GM18858 (cell line): Measurements from ENCODE around the gene DLG2.
A peak's percentile ranks its signal among the peaks of the same experiment; 100 is the strongest.

Experiments used
- ATAC-seq: cut with Tn5 transposase; IDR thresholded peaks from one replicate; pipeline ENCODE4 v1.9.1; 2021; ENCODE audit not compliant: unreplicated experiment

Gene DLG2

DNA sequence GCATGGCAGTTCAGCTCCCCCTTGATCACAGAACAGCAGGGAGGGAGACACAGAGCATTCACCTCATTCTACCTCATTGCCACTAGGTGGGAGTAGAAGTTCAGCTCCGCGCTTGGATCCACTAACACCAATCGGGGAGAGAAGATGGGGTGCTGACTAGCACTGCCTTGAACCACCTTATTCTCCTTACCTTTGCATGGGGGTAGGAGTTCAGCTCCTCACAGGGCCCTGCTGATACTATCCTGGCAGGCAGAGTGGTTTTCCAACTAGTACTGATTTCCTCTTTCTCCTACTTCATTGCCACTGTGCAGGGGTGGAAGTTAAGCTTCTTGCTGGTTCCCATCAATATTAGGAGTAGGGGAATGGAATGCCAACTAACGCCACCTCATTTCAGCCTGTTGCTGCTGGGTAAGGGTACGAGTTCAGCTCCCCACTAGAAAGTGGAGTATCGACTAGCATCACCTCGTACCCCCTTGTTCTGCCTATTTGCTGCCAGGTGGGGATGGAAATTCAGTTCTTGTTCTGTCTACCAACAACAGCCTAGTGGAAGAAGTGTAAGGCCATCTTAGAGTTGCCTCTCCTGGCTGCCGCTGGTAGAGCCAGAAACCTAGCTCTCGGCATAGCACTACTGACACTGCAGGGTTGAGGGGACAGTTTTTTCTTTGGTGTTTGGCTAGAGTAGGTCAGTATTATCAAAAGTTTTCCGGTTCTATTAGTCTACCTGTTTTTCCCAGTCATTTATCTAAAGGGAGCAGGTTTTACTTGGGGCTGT is 1790.1 kb downstream of the DLG2 start:
- peak; percentile 76 for ATAC-seq

DNA sequence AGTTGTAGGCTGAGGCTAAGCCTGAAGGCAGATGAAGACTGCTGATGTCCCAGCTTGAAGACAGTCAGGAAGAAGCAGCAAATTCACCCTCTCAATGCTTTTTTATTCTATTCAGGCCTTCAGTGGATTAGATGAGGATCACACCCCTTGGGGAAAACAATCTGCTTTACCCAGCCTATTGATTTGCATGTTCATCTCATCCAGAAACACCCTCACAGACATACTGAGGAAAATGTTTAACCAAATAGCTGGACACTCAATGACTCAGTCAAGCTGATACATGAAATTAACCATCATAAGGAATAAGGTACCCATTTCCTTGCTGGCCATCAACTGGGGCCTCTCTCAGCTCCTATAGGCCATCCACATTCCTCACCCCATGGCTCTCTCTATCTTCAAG is 1791.1 kb downstream of the DLG2 start:
- ATAC-seq, result no peak

GRCh38 chr11:83835423-83835822 is 1791.7 kb downstream of the DLG2 start:
- ATAC-seq, result peak; percentile 73

DNA sequence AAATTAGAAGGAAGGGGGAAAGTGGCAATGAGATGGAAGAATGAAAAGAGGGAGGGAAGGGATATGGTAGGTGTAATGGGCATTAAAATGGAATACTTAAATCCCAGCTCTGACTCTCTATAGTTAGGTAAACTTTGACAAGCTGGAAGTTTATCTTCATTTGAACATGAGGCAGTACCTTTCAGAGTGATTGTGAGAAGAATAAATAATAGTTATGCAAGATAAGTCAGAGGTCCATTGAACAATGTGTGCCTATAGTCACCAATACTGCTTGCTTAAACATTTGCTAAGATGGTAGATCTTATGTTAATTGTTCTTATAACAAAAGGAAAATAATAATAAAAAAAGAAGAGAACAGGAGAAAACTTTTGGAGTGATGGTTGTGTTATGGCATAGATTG is 1795.2 kb downstream of the DLG2 start:
- ATAC-seq, result no peak

DNA sequence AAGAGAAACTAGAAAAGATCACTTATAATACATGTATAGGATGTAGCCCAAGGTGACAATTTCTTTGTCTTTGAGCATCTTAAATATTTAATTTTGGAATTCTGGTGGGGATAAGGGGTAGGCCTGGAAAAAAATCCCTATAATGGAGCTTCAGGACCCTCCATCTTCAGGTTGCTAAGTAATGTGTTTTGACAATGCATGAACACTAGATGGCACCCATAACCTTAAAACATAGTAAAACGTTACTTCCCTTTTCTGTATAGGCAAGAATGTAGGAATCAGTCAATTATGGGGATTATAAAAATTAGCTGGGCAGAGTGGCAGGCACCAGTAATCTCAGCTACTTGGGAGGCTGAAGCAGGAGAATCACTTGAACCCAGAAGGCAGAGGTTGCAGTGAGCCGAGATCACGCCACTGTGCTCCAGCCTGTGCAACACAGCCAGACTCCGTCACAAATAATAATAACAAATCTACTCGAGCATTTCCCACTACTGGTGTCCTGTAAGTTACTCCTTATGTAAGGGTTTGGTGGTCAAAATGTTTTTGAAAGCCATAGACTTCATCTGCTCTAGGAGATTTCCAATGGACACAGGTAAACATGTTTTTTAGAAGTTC is 1799.1 kb downstream of the DLG2 start:
- peak; percentile 79 for ATAC-seq

- ATAC-seq, result no peak
Measured at GRCh38 chr11:83827520-83827919, 1799.6 kb downstream of the DLG2 start.

DNA sequence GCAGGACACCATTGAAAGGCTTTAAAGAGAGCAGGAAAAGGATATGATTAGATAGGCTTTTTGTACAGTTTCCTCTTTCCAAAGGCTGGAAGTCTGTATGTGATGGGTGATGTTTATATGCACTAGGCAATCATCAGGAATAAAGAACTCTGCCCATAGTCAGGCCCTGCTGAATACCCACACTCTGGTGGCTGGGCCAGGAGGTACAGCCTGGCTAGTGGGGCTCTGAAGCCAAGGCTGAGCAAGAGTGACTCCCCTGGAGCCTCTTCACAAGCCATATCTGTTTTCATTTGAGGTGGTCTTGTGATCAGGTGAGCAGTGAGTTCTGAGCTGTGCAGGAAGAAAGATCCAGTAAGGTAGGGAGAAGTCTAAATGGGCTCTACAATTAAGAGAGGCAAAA is 1801.1 kb downstream of the DLG2 start:
- ATAC-seq, result no peak

DNA sequence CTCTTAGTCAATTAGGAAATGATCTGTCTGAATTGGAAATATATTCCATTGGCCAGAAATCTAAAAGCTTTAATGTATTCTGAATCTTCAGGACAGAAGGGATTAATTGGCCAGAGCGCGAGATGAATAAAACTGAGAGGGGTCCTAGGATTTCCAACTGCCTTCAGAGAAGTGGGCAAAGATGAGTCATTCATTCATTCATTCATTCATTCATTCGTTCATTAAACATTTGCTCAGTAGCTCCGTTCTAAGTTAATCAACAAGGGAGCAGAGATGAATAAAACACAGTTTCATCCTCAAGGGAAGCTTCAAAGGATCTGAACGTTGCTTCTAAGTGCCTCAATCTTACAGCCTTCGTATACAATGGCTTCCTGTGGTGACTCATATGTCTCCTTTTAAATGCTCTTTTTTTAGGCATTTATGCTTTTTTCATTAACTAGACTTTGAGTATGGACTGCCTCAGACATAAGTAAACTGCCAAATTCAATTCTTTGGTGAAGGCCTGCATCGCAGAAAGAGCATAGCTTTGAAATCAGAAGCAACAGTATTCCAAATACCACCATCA is 1803.6 kb downstream of the DLG2 start:
- ATAC-seq, result no peak

GRCh38 chr11:83819931-83820549 is 1807.1 kb downstream of the DLG2 start:
- no peak for ATAC-seq

- no peak for ATAC-seq
Measured at GRCh38 chr11:83818349-83818748, 1808.8 kb downstream of the DLG2 start.

DNA sequence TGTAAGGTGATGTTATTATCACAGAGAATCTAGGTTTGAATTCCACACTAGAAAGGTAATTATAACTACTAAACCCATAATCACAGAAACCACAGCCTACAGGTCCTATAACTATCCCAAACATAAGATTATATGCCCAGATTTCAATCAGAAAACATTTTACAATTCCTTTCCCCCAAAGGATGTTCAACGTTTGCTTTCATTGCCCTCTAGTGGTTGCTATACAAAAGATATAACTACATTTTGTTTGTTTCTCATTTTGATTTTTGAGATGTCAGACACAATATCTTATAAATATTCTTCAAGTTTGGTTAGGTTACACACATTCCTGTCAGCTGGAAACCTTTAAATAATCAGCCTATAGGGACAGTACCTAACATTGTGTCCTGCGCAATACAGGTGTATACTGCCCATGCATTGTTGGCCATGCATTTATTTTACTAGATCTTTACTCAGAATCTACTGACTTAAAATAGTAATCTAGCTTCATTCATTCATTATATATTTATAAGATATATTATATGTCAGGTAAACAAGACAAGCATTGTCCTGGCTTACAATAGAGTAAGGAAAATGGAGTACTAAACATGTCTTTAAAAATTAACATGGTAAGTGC is 1810.5 kb downstream of the DLG2 start:
- ATAC-seq, result no peak

GRCh38 chr11:83815736-83816135 is 1811.4 kb downstream of the DLG2 start:
- ATAC-seq, result no peak

DNA sequence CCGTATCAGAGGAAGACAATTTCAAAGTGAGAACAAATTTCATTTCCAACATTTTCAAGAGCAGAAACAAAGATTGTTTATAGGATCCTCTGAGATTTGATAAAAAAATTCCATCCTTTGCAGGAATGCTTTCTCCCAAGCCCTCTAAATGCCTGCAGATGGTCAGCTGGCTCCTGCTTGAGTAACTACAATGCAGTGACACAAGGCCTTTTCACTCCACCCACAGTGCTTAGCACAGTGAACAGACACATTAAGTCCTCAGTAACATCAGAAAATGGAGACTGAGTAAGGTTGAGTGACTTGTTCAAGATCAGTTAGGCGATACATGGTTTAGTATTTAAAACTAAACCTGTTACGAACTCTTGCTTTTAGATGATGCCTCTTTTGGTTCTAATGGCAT is 1813.8 kb downstream of the DLG2 start:
- no peak for ATAC-seq

- ATAC-seq, result no peak
Measured at GRCh38 chr11:83809274-83809673, 1817.9 kb downstream of the DLG2 start.

- no peak for ATAC-seq
Measured at GRCh38 chr11:83801799-83802198, 1825.3 kb downstream of the DLG2 start.

DNA sequence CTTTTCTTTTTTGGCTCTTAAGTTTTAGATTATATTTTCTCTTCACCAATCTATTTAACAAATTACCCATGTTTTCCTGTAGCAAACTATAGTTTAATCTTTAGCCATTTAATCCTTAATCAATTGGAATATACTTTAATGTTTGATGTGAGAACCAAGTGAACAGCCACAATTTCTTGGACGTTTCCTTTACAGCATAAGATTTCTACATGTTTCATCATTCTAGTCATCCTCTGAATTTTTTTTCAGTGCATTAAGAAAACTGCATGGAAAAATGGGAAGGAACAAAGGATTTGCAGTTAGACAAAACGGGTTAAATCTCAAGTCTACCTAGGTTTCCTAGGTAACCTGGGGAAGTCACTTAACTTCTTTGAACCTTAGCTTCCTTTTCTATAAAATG is 1833.8 kb downstream of the DLG2 start:
- ATAC-seq, result no peak

DNA sequence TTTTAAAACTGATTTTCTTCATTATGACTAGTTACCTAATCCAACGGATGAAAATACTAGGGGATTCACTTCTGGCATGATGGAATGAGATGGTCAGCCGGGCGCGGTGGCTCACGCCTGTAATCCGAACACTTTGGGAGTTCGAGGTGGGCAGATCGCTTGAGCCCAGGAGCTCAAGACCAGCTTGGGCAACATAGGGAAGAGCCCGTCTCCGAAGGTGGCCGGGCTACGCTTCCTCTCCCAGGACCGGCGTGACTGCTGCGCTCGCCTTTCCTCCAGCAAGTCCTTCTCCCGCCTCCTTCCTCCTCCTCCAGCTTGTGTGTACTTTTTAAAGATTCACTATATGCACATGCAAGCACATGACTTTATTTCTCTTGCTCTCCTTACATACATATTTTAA is 1835.6 kb downstream of the DLG2 start:
- ATAC-seq, result no peak

- ATAC-seq, result no peak
Measured at GRCh38 chr11:83785942-83786341, 1841.2 kb downstream of the DLG2 start.

- ATAC-seq, result no peak
Measured at GRCh38 chr11:83784419-83784818, 1842.7 kb downstream of the DLG2 start.

- no peak for ATAC-seq
Measured at GRCh38 chr11:83782329-83782728, 1844.8 kb downstream of the DLG2 start.

DNA sequence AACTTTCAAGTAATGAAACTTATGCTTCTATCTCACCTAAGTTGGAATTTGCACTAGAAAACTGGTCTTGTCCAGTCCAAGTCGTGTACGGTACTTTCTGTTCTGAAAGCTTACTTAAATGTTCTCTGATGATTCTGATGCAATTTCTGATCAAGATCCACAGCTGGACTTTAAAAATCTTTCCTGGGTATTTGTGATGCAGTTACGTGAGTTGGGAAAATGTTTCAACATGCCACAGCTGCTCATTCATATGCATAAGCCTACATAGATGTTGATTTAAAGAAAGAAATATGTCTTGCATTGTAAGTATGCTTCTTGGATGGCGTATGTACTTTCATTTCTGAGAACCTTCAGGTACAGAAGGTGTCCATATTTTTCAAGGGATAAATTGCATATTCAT is 1847.3 kb downstream of the DLG2 start:
- ATAC-seq, result no peak

DNA sequence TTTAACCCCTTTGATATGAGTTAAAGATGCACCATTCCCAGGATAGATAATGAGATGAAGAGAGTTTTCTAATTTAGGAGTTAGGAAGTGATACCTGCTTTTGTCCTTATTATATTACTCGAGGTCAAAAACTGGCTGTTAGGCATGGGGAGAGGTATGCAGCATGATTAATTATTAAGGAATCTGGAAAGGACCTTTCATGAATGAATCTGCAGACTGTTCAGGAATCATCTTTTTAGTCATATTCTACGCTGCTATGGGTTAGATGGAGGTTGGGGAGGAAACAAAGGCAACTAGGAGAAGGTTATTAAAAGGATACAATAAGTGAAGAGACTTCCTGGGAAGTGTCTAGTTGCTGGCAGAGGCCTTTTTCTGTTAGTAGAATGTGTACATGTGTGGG is 1848.5 kb downstream of the DLG2 start:
- no peak for ATAC-seq
